ENCODE results near the gene ACBD4.

GRCh38 chr17:45175759-45176115 is 40.2 kb downstream of the ACBD4 start:
- TF ChIP-seq, protein P1, sequence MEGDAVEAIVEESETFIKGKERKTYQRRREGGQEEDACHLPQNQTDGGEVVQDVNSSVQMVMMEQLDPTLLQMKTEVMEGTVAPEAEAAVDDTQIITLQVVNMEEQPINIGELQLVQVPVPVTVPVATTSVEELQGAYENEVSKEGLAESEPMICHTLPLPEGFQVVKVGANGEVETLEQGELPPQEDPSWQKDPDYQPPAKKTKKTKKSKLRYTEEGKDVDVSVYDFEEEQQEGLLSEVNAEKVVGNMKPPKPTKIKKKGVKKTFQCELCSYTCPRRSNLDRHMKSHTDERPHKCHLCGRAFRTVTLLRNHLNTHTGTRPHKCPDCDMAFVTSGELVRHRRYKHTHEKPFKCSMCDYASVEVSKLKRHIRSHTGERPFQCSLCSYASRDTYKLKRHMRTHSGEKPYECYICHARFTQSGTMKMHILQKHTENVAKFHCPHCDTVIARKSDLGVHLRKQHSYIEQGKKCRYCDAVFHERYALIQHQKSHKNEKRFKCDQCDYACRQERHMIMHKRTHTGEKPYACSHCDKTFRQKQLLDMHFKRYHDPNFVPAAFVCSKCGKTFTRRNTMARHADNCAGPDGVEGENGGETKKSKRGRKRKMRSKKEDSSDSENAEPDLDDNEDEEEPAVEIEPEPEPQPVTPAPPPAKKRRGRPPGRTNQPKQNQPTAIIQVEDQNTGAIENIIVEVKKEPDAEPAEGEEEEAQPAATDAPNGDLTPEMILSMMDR (IDR thresholded peaks at IDR 0.05), result no peak
- TF ChIP-seq EP300 (IDR thresholded peaks at IDR 0.05; ENCODE audit: borderline replicate concordance in 1 of 2, low read depth in 1 of 2, low read length in 1 of 2) (no peak), MXI1 (IDR thresholded peaks at IDR 0.05; ENCODE audit: low read depth, low read length) (no peak), RCOR1 (IDR thresholded peaks at IDR 0.05; ENCODE audit: low read length) (no peak), CHD2 (IDR thresholded peaks at IDR 0.05; ENCODE audit: low read length, partially characterized antibody) (no peak), GATA2 (CRISPR knock-in tag; IDR thresholded peaks at IDR 0.05) (no peak), GABPA (IDR thresholded peaks at IDR 0.05; ENCODE audit: low read depth) (no peak), FOXJ3 (CRISPR knock-in tag; IDR thresholded peaks at IDR 0.05) (no peak)
- TF ChIP-seq, protein P2, sequence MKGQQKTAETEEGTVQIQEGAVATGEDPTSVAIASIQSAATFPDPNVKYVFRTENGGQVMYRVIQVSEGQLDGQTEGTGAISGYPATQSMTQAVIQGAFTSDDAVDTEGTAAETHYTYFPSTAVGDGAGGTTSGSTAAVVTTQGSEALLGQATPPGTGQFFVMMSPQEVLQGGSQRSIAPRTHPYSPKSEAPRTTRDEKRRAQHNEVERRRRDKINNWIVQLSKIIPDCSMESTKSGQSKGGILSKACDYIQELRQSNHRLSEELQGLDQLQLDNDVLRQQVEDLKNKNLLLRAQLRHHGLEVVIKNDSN (IDR thresholded peaks at IDR 0.05; ENCODE audit: borderline replicate concordance, low read depth), result no peak

Data from SK-N-SH (cell line).